Stimulated activated CD4-positive, alpha-beta T cell treated with anti-CD3 and anti-CD28 coated beads, Interleukin-4, amount 100 ng/mL, for 1 hour (primary cell): ENCODE results near the gene ACOX1.
"Not testable (repeated sequence)": the region's sequence is repeated elsewhere in the genome, so short reads cannot be mapped to it uniquely, and the experiment has no call there.

Source experiments
- DNase-seq: peaks from one replicate; pipeline ENCODE4 v3.0.0-alpha.2; 2020

ACOX1 gene

DNA sequence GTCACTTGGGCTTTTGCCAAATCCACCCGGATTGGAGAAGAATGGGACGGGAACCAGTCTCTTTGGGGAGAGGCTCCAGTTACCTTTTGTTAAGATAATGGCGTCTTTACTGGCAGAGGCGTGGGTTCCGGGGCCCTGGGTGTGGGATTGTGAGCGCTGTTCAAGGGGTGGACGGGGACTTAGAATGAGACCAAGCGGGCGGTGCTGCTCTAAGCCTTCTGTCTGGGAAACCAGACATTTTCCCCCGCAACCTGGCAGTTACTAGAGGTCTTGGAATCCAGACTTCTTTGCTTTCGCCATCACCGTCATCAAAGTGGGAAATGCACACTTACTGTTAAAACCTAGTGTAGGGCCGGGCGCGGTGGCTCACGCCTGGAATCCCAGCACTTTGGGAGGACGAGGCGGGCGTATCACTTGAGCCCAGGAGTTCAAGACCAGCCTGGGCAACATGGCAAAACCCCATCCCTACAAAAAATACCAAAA, 780 bp upstream of the ACOX1 start:
- DNase-seq = no peak

DNA sequence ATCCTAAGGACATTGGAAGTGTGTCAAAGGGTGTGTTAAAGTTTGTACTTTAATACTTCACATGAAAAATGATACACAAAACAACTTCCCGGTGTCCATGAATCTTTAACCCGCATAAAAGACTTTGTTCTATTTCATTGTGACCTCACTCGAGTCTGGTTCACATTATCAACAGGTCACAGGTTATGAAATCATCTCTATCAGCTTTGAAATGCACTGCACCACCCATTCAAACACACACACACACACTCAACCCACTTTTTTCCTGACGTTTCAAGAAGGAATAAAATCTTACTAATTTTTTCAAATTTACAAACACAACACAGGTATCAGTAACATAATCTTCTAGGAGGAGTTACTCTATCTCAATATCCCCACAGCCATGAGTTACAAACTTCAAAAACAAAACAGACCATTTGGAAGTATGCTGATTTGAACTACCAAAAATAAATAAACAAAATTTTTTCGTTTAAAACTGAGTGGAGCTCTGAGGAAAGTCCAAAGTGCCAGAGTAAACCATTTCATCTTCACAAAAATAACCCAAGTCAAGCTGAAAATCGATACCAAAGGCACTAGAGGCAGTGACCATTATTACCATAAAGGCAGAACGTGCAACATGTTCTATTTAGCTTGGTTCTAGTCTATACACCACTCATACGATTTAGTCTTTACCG, 2.7 kb downstream of the ACOX1 start:
- DNase-seq = no peak

DNA sequence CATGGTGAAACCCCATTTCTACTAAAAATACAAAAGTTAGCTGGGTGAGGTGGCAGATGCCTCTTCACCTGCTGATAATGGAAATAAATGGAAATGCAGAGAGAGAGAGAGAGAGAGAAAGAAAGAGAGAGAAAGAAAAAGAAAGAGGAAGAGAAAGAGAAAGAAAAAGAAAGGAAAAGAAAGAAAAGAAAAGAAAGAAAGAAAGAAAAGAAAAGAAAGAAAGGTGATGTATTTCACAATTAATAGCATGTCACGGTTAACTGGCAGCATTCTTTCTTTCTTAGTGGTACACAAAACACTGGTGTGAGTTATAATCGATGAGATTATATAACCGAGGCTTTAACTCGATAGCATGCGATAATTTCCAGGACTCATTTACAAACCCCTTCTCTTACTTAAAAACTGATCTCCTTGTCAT, 3.2 kb downstream of the ACOX1 start:
- DNase-seq = no peak

DNA sequence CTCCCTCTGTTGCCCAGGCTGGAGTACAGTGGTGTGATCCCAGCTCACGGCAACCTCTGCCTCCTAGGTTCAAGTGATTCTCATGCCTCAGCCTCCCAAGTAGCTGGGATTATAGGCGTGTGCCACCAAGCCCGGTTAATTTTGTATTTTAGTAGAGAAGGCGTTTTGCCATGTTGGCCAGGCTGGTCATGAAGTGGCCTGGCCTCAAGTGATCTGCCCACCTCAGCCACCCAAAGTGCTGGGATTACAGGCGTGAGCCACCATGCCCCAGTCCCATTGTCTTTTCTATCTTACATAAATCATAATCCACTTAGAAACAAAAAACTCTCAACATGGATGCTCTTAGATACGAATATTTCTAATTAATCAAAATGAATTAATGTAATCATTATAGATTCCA, 3.8 kb downstream of the ACOX1 start:
- not testable (repeated sequence) for DNase-seq

DNA sequence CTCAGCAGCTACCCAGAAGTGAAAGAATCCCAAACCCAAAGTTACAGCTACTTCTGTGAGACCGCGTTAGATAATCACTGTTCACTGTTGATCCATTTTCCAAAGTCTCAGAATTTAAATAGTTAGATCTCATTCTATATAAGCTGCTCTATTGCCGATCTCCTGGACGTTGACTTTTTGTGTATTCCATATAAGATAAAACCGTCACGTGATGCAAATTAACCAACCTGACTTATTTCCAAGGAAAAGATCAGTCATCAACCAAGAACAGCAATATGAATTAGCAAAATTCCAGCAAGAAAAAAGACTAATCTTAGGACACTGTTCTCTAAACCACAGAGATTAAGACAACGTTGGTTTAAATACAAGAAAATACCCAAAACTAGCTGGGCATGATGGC, 8.3 kb downstream of the ACOX1 start:
- DNase-seq = no peak

DNA sequence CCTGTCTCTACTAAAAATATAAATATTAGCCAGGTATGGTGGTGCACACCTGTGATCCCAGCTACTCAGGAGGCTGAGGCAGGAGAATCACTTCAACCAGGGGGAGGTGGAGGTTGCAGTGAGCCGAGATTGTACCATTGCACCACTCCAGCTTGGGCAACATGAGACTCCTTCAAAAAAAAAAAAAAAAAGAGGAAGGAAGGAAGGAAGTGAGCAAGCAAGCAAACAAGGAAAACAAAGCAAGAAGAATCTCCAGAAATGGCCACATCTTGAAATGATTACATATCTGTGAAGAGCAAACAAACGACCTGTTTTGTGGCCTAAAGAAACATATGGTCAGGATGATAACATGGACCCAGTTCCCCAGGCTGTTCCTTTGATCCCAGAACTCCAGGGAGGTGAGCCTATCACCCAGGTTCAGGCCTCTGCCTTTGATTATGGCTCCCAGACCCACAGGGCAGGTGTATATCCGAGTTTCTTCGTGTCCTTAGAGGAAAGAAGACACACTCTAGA, 8.9 kb downstream of the ACOX1 start:
- DNase-seq = no peak

DNA sequence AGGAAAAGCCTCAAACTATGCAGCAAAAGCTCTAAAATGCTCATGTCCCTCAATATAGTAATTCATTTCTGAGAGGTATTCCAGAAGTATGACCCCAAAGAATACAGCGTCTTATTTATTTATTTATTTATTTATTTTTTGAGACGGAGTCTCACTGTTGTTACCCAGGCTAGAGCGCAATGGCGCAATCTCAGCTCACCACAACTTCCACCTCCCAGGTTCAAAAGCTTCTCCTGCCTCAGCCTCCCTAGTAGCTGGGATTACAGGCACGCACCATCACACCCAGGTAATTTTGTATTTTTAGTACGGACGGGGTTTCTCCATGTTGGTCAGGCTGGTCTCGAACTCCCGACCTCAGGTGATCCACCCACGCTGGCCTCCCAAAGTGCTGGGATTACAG, 9.9 kb downstream of the ACOX1 start:
- DNase-seq = not testable (repeated sequence)

DNA sequence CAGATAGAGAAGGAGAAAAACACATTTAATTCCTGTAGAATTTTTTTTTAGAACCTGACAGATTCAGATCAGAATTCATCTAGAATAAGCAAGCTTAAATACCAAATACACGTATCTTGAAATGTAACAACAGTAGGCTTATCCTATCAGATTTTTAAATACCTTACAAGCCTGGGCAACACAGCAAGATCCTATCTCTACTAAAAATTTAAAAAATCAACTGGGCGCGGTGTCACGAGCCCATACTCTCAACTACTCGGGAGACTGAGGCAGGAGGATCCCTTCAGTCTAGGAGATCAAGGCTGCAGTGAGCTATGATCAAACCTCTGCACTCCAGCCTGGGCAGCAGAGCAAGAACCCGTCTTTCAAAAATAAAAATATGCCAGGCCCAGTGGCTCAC, 13.5 kb downstream of the ACOX1 start:
- DNase-seq = no peak

DNA sequence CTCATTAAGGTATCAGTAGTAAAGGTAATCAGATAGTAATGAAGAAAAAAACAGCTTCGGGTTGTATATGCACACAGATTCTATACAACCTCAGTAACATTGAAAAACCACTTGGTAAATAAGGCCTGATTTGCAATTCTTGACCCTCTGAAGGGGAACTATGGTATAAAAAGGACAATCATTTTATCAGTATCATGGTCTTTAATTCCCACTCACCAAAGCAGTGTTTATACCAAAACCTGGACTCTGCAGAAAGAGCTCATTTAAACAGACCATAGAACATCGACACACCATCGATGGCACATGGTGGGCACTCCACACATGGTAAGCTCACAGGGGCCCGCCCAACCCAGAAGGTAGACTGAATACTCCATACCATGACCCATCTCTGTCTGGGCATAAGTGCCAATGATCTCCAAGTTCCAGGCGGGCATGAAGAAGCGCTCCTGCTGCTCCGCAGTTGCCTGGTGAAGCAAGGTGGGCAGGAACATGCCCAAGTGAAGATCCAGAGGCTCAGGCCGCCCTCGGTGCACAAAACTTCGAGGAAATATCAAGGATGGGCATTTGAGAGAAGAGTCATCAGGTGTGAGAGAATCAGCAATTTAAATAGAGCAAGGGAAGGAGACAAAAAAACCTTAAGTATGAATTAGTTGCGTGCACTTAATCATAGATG, 19.0 kb downstream of the ACOX1 start:
- DNase-seq = no peak

DNA sequence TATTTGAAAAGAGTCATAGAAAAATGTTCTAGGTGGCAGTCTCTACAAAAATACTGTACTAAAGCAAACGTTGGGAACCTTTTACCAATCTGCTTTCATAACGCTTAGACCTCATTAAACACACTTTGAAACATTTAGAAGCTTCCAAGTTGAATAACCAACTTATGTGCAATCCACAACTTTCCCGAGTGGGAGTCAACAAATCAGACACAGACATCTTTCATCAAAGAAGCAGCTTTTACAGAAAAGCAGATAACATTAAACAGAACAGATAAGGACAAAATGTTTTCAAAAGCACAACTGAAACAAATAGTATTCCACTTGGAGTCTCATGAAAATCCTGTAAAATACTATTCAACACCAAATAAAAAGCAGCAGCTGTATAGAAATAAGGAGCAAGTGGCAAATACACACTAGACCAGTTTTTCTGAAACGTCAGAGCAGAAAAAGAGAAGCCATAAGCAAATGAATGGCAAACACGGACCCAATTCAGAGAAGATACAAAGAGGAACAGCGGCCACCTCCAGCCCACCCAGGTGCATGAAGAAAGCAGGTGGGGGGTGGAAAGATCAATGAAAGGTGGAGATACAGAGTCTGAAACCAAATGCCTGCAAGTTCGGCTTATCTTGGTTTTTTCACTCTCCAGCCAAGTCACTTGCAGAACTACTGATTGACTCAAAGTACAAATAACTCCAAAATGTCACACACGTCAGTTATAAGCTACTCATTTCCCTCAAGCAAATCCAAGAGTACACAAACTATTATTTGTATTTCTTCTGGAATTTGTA, 19.7 kb downstream of the ACOX1 start:
- DNase-seq = no peak

DNA sequence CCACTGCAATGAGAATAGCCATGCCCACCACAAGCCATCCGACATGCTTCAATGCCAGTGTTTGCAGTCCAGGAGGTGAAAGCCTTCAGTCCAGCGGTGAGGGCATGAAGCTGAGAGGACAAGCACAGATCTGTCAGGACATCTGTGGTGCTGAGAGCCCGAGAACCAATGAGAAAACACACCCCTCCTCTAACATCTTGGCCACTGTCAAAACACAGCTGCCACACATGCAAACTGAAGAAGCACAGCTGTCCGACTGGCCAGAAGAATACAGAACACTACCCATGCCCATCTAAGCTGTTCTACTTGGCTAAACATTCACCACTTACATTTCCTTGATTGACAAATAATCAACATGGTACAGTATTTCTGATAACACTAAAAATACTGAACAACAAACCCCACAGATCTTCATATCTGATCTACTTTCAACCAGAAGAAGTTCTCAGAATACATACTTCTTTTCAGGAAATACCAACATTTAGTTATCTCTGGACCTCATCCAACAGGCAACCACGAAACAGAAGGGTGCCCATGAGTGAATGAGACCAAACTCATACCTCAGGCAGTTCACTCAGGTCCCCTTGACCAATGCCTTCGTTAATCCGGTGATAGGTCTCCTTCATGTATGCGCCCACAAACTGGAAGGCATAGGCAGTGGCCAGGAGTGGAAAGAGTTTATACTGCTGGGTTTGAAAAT, 28.0 kb downstream of the ACOX1 start:
- no peak for DNase-seq

DNA sequence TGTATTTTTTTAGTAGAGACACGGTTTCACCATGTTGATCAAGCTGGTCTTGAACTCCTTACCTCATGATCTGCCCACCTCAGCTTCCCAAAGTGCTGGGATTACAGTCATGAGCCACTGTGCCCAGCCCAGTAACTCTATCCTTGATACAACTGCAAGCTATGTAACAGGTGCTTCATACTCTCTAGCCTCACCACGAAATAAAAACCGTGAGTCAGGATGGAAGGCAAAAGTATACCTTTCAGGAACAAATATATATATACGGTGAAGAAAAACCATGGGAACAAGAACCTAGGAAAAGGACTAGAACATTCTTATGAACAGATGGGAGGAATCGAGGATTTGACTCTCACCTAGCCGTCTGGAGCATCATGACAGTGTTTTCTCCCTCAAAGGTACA, 28.5 kb downstream of the ACOX1 start:
- DNase-seq = no peak

DNA sequence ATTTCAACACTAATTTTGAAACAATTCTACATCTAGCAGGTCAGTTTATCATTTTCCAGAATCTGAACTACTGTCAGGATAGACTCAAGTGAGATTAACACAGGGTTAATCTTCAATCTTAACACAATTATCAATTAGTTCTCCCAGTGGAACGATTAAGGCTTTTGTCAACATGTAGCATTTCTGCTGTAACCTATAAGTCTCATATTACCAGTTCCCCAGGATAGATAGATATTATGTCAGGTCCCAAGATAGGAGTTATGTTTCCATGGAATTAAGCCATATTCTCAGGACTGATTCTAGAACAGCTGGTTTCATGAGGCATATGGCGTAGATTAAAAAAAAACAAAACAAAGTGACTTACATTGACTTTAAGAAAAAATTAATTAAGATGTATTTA, 33.8 kb downstream of the ACOX1 start:
- no peak for DNase-seq

DNA sequence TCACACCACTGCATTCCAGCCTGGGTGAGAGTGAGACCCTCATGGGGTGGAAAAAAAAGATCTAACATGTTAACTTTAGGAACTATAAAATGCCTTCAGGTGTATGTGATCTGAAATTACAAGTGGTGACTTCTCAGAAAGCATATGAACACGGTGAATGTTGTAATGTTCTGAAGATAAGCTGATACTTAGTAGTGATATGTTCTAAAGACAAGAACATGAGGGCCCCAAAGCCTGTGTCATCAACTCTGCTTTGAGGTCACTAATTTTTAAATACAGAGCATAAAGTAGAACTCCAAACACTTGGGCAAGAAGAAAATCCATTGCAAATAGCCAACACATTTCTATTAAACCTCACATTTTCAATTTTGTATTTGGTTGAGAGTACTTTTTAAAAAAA, 35.5 kb downstream of the ACOX1 start:
- no peak for DNase-seq

DNA sequence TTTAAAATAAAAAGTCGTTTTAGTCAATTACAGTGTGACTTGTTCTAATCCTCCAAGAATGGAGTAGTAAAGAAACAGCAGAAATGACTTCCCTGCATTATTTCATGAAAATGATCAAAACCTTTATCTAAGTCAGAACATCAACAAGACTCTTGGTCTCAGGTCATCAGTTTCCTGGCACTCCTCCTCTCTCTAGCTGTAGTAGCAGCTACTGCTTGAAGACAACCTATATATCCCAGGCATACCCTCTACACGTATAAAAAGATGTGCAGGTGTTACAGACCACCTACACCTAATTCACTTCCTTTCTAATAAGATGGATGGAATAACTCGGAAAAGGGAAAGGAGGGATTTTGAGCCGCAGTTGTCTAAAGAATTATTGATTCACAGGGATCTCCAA, 36.5 kb downstream of the ACOX1 start:
- no peak for DNase-seq

DNA sequence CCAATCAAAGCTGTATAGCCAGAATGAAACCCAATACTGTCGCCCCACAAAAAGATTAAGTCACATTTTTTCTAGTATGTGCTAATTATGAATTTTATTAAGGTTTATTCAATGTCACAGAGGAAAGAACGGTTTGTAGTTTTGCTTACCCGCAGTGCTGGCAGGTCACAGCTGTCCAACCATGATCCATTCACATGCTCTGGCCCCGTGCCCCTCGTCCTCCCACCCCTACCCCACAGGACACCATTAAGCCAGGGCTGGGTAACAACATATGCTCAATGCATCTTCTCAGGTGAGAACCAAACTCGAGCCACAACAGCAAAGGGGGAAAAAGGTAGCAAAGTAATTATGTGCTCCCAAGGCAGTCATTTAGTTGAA, 37.5 kb downstream of the ACOX1 start:
- DNase-seq = no peak

DNA sequence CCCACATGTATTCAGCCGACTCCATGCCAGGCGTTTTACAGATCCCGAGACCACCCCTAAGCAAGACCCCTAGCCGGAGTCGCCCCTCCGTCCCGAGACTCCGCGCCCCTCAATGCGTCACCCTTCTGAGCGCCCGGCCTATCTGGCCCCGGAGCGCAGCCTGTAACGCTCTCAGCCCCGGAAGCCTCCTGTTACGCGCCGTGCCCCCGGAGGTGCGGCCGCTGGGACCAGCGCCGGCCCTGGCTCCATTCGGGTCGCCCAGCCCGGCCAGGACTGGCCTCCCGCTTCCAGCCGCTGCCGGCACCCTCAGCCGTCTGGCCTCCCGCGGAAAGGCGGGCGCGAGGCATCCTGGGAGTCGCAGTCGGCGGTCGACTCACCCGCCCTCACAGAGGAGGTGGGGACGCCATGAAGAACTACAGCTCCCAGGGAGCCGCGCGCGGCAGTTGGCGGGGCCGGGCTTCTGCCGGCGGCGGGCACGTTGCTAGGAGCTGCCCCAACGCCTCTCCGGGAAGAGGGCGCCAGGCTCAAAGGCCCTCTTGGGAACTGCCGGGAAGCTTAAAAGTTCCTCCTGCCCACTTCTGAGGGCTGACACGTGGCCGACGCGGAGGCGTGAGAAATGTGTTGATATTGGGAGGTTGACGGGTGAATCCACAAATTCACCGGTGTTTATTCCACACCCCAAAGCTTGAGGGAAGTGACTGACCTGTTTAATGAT, 38.1 kb downstream of the ACOX1 start, which contains the start of gene FBF1:
Gene FBF1, minus strand, starts transcription at position 316 of the 715 bp plus-strand sequence. CDS start 2,893 bp downstream, outside the sequence.
- DNase-seq = peak; percentile 90

DNA sequence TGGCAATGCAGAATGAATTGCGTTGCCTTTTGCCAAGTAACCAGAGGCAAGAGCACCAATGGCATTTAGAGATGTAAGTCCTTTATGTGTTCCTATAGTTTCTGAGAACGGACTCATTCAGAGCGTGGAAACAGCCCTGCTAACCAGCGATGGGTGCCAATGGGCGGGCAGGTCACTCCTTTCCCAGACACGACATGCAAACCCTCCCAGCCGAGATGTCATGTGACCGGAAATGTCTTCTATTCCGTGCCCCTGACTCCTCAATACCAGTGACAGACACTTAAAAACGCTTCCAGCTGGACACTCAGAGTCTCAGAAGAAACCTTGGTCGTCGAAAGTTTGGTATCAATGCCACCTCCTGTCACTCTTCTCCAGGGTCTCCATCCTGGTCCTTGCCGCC, 41.3 kb downstream of the ACOX1 start:
- DNase-seq = no peak

DNA sequence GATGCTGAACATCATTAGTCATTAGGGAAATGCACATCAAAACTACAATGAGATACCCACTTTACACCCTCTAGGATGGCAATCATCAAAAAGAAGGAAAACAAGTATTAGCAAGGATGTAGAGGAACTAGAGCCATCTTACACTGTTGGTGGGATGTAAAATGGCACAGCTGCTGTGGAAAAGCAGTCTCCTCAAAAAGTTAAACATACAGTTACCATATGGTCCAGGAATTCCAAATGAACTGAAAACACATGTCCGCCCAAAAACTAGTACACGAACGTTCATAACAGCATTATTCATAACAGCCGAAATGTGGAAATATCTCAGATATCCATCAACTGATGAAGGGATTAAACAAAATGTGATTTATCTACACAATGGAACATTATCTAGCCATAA, 45.2 kb downstream of the ACOX1 start:
- no peak for DNase-seq

DNA sequence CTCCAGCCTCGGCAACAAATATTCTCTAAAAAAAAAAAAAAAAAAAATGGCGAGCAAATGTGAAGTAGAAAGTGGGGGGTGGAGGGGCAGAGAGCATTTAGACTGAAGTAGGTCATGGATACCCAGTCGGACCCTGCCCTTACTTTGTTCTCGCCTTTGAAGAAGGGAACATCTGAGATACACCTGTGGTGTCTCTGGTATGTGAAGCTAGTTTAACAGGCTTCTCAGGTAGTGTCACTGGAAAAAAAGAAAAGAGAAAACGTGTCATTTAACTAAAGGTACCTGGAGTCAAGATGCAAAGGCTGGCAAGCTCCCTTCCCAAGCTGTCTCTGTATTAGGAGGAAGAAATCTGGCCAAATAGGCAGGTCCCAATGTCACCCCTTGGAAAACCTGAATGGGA, 46.1 kb downstream of the ACOX1 start:
- DNase-seq = no peak

DNA sequence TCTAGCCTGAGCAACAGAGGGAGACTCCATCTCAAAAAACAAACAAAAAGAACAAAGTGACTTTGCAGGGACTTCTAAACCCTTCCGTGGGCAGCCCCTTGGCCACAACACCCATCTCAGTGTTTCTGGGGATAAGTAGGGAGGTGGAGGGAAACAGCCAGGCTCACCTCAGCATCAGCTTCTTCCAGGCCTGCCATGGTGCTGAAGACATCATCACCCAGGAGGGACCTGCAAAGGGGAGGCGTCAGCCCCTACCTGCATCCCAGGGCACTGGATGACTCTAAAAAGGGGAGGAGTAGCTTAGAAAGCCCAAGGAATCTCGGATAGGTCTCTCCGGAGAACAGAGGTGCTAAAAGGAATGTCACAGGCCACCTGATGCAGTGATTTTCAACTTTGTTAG, 47.9 kb downstream of the ACOX1 start:
- no peak for DNase-seq

DNA sequence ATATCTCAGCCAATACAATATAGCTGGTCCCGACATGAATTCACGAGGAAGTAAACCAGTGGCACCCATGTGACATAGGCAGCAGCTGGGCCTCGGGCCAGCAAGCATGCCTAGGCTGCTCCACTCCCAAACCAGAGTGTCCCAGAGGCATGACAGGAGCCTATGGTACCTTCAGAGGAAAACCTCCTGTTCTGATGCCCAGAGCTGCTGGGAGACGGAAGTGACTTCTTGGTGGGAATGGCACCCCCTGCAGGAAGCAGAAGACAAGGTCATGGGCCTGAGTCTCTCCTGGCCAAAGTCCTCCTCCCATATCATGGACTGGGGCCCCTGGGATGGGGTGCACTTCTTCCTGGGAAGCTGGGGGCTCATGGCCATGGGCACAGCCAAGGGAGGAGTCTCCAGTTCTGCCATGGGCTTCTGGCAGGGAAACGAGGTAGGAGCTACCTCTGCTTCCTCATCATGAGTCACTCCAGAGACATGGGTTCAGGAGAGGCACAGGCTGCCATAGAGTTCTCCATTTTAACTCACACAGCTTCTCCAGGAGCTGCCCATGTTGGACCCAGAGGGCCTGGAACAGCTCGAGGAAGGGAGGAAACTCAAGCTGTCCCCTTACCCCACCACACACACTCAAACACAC, 51.6 kb downstream of the ACOX1 start:
- no peak for DNase-seq
